BE2C (cell line): Measurements from ENCODE around the gene TAS2R60.

Source experiments
- DNase-seq: peaks from one replicate; pipeline ENCODE4 v3.0.0-alpha.2; 2020
- H3K27me3 ChIP-seq: fragments of 250-450 bp; sonication (Bioruptor Pico); 2 replicates; pipeline ENCODE4 v1.5.1; 2020; ENCODE audit warnings: mild to moderate bottlenecking
- H3K36me3 ChIP-seq: fragments of 250-450 bp; sonication (Bioruptor Pico); 2 replicates; pipeline ENCODE4 v1.5.1; 2020; ENCODE audit warnings: mild to moderate bottlenecking
- H3K4me1 ChIP-seq: fragments of 250-450 bp; sonication (Bioruptor Pico); 2 replicates; pipeline ENCODE4 v1.5.1; 2020
- H3K4me3 ChIP-seq: 2 replicates; pipeline ENCODE4 v1.5.1; 2011; ENCODE audit warnings: low read depth, low read length
- H3K9me3 ChIP-seq: fragments of 250-450 bp; sonication (Bioruptor Pico); 2 replicates; pipeline ENCODE4 v1.5.1; 2020
- CTCF ChIP-seq: IDR thresholded peaks from 2 replicates; pipeline ENCODE4 v1.5.1; 2012; ENCODE audit warnings: mild to moderate bottlenecking, low read depth, low read length

Gene TAS2R60

GRCh38 chr7:143396625-143397556 is 46.4 kb upstream of the TAS2R60 start:
- Histone ChIP-seq H3K27me3 (peaks cover 18% of the 10 kb centered on the region), H3K36me3 (peaks cover under 1% of the 10 kb centered on the region), H3K4me1 (peaks cover 6% of the 10 kb centered on the region; the same call in 1 of the 2 replicates), H3K9me3 (no peaks in the 10 kb centered on the region), H3K4me3 (no peak overlapping the region)
- no peak for DNase-seq
- no peak for TF ChIP-seq CTCF

- no peak for TF ChIP-seq CTCF
- Histone ChIP-seq H3K4me1 (peaks cover 6% of the 10 kb centered on the region; the same call in 1 of the 2 replicates), H3K36me3 (no peaks in the 10 kb centered on the region), H3K4me3 (no peak overlapping the region), H3K27me3 (peaks cover 20% of the 10 kb centered on the region), H3K9me3 (no peaks in the 10 kb centered on the region)
- DNase-seq: no peak
These were observed 45.3 kb upstream of the TAS2R60 start for GRCh38 chr7:143397710-143398530.

- H3K36me3 ChIP-seq: no peaks in the 10 kb centered on the region
- no peaks in the 10 kb centered on the region for H3K4me1 ChIP-seq
- H3K27me3 ChIP-seq: peaks cover 25% of the 10 kb centered on the region
- DNase-seq: no peak
- no peaks in the 10 kb centered on the region for H3K9me3 ChIP-seq
- TF ChIP-seq CTCF: no peak
- no peak overlapping the region for H3K4me3 ChIP-seq
These were observed 44.6 kb upstream of the TAS2R60 start for GRCh38 chr7:143398616-143399015.

- Histone ChIP-seq H3K4me3 (no peak overlapping the region), H3K27me3 (peaks cover 27% of the 10 kb centered on the region), H3K9me3 (no peaks in the 10 kb centered on the region), H3K4me1 (no peaks in the 10 kb centered on the region), H3K36me3 (no peaks in the 10 kb centered on the region)
- no peak for DNase-seq
- TF ChIP-seq CTCF: no peak
These were observed 44.1 kb upstream of the TAS2R60 start for GRCh38 chr7:143399151-143399550.

GRCh38 chr7:143399642-143400041 is 43.6 kb upstream of the TAS2R60 start:
- Histone ChIP-seq H3K9me3 (no peaks in the 10 kb centered on the region), H3K27me3 (peaks cover 27% of the 10 kb centered on the region), H3K4me1 (no peaks in the 10 kb centered on the region), H3K36me3 (no peaks in the 10 kb centered on the region), H3K4me3 (no peak overlapping the region)
- no peak for TF ChIP-seq CTCF
- DNase-seq: no peak
